NCI-H146 treated with DMSO at 0.1 percent for 48 hours (cell line): ENCODE data around the gene SMIM28.

Experiments used
- DNase-seq: peaks from one replicate; lab custom pipeline; 2025; ENCODE audit not compliant: unreplicated experiment; lab: John Stamatoyannopoulos, UW

The SMIM28 gene

GRCh38 chr6:138427701-138428100 is 50.0 kb downstream of the SMIM28 start:
- no peak for DNase-seq

- peak; percentile 55 for DNase-seq
Measured at GRCh38 chr6:138428944-138429598, 51.4 kb downstream of the SMIM28 start.

GRCh38 chr6:138429761-138430160 is 52.1 kb downstream of the SMIM28 start:
- DNase-seq, result no peak

- DNase-seq, result no peak
Measured at GRCh38 chr6:138430361-138431145, 52.8 kb downstream of the SMIM28 start.

- DNase-seq, result no peak
Measured at GRCh38 chr6:138431256-138432062, 53.8 kb downstream of the SMIM28 start.

- no peak for DNase-seq
Measured at GRCh38 chr6:138432063-138432356, 54.3 kb downstream of the SMIM28 start.
